SK-N-SH (cell line): ENCODE measurements around the gene MYO9A. TPM values are rescaled to one million over a fixed set of nuclear protein-coding genes. Genes with fewer than 3 reads are reported as not detected.

Experiments
- CTCF ChIA-PET: fragments of 300-600, 350-600 bp; formaldehyde crosslinking; extraction: SDS; loops from one replicate; lab custom pipeline; 2021; lab: Yijun Ruan, JAX
- POLR2A ChIA-PET: fragments of 350-600 bp; sonication (Branson Sonifier 250); formaldehyde crosslinking; extraction: SDS; loops from one replicate; lab custom pipeline; 2020; ENCODE audit warnings: antibody characterized with exemption, inconsistent platforms; lab: Yijun Ruan, JAX
- DNase-seq: peaks from one replicate; pipeline ENCODE4 v3.0.0; 2012
- H2AFZ ChIP-seq: fragments of 200-600 bp; sonication (generic); 2 replicates; pipeline ENCODE4 v1.8.1; 2016; ENCODE audit warnings: antibody characterized with exemption, mild to moderate bottlenecking, low read depth
- H3F3A ChIP-seq: fragments of 200-600 bp; sonication (generic); replicated peaks from 2 replicates; pipeline ENCODE3; 2016; ENCODE audit warnings: antibody characterized with exemption, mild to moderate bottlenecking; ENCODE audit not compliant: insufficient read depth
- H3K27ac ChIP-seq, 2 experiments: fragments of 200-500 bp in 1 of 2; fragments of 200-600 bp in 1 of 2; sonication (Bioruptor generic) in 1 of 2; sonication (generic), shearing (Covaris generic) in 1 of 2; 2 replicates each; pipeline versions ENCODE4 v1.5.1 to v1.6.1; 2014 to 2016; ENCODE audit warnings: low read depth in 2 of 2, inconsistent platforms in 1 of 2, low read length in 1 of 2, mild to moderate bottlenecking in 1 of 2, mixed read lengths in 1 of 2
- H3K27me3 ChIP-seq: fragments of 200-600 bp; sonication (generic), shearing (Covaris generic); 2 replicates; pipeline ENCODE4 v1.6.1; 2016; ENCODE audit warnings: mixed run types; ENCODE audit not compliant: insufficient read depth
- H3K36me3 ChIP-seq, 2 experiments: fragments of 200-500 bp in 1 of 2; fragments of 200-600 bp in 1 of 2; sonication (Bioruptor generic) in 1 of 2; sonication (generic) in 1 of 2; replicated peaks in 1 of 2; 2 replicates each; pipeline versions ENCODE3 to v1.5.1; 2014 to 2016; ENCODE audit warnings: low read length in 1 of 2, mild to moderate bottlenecking in 1 of 2; ENCODE audit not compliant: insufficient read depth in 2 of 2, control insufficient read depth in 1 of 2
- H3K4me1 ChIP-seq, 2 experiments: fragments of 200-500 bp in 1 of 2; fragments of 200-600 bp in 1 of 2; sonication (Bioruptor generic) in 1 of 2; sonication (generic), shearing (Covaris generic) in 1 of 2; 2 replicates each; pipeline versions ENCODE4 v1.5.1 to v1.6.1; 2014 to 2016; ENCODE audit warnings: low read depth in 1 of 2, low read length in 1 of 2, mixed run types in 1 of 2; ENCODE audit not compliant: insufficient read depth in 2 of 2, control insufficient read depth in 1 of 2
- H3K4me2 ChIP-seq: fragments of 200-600 bp; sonication (generic), shearing (Covaris generic); 2 replicates; pipeline ENCODE4 v1.6.1; 2017; ENCODE audit warnings: mixed run types
- H3K4me3 ChIP-seq, 2 experiments: fragments of 200-500 bp in 1 of 2; fragments of 200-600 bp in 1 of 2; sonication (Bioruptor generic) in 1 of 2; sonication (generic), shearing (Covaris generic) in 1 of 2; 2 replicates each; pipeline versions ENCODE4 v1.5.1 to v1.8.1; 2014 to 2016; ENCODE audit warnings: low read depth in 2 of 2, inconsistent platforms in 1 of 2, low read length in 1 of 2, mild to moderate bottlenecking in 1 of 2, mixed read lengths in 1 of 2, moderate library complexity in 1 of 2
- H3K79me2 ChIP-seq: fragments of 200-600 bp; sonication (generic); 2 replicates; pipeline ENCODE4 v1.8.1; 2017; ENCODE audit warnings: mild to moderate bottlenecking; ENCODE audit not compliant: insufficient read depth
- H3K9ac ChIP-seq: fragments of 200-600 bp; sonication (generic); 2 replicates; pipeline ENCODE4 v1.6.1; 2017; ENCODE audit warnings: mixed run types
- H3K9me2 ChIP-seq: fragments of 200-600 bp; sonication (generic); 2 replicates; pipeline ENCODE4 v1.6.1; 2017; ENCODE audit warnings: mixed run types
- H3K9me3 ChIP-seq: fragments of 200-600 bp; sonication (generic); 2 replicates; pipeline ENCODE4 v1.6.1; 2017; ENCODE audit warnings: mixed run types, mild to moderate bottlenecking, moderate library complexity
- H4K20me1 ChIP-seq: fragments of 200-600 bp; sonication (generic); 2 replicates; pipeline ENCODE4 v1.6.1; 2017; ENCODE audit warnings: mild to moderate bottlenecking, mixed run types; ENCODE audit not compliant: insufficient read depth
- CHD2 ChIP-seq: fragments of 150-350 bp; IDR thresholded peaks from 2 replicates; pipeline ENCODE4 v1.6.1; 2018; ENCODE audit warnings: low read length; ENCODE audit not compliant: partially characterized antibody
- CTCF ChIP-seq: fragments of 200-600 bp; sonication (generic); IDR thresholded peaks from 2 replicates; pipeline ENCODE4 v1.6.1; 2017; ENCODE audit warnings: antibody characterized with exemption, mild to moderate bottlenecking, moderate library complexity
- EZH2phosphoT487 ChIP-seq: fragments of 200-600 bp; sonication (generic); IDR thresholded peaks from 2 replicates; pipeline ENCODE4 v1.6.1; 2017; ENCODE audit warnings: low read depth, mixed run types, mild to moderate bottlenecking, antibody characterized with exemption, moderate library complexity, borderline replicate concordance
- FOSL2 ChIP-seq: IDR thresholded peaks from 2 replicates; pipeline ENCODE4 v1.4.0; 2012; ENCODE audit warnings: low read depth, mild to moderate bottlenecking, moderate library complexity, borderline replicate concordance
- FOXJ3 ChIP-seq: sonication (generic); formaldehyde crosslinking; IDR thresholded peaks from 2 replicates; pipeline ENCODE4 v1.5.1; 2020; ENCODE audit warnings: mild to moderate bottlenecking, missing genetic modification reagents
- FOXM1 ChIP-seq: IDR thresholded peaks from 2 replicates; pipeline ENCODE4 v1.4.0; 2012; ENCODE audit warnings: low read depth, mild to moderate bottlenecking
- GATA2 ChIP-seq: sonication (generic); formaldehyde crosslinking; IDR thresholded peaks from 2 replicates; pipeline ENCODE4 v1.5.0; 2020; ENCODE audit warnings: mild to moderate bottlenecking, missing genetic modification reagents
- JUND ChIP-seq: IDR thresholded peaks from 2 replicates; pipeline ENCODE4 v1.4.0; 2012
- MEF2A ChIP-seq: IDR thresholded peaks from 2 replicates; pipeline ENCODE4 v1.4.0; 2012; ENCODE audit warnings: low read depth, borderline replicate concordance
- NFIC ChIP-seq: IDR thresholded peaks from 2 replicates; pipeline ENCODE4 v1.4.0; 2012; ENCODE audit warnings: borderline replicate concordance
- NRF1 ChIP-seq: IDR thresholded peaks from 2 replicates; pipeline ENCODE4 v1.6.1; 2012; ENCODE audit warnings: low read depth, mild to moderate bottlenecking, low read length
- RAD21 ChIP-seq: IDR thresholded peaks from 2 replicates; pipeline ENCODE4 v1.6.1; 2012; ENCODE audit warnings: mild to moderate bottlenecking, low read length
- RCOR1 ChIP-seq: fragments of 150-350 bp; IDR thresholded peaks from 2 replicates; pipeline ENCODE4 v1.6.1; 2017; ENCODE audit warnings: antibody characterized with exemption, low read length
- RFX5 ChIP-seq: IDR thresholded peaks from 2 replicates; pipeline ENCODE4 v1.6.1; 2012; ENCODE audit warnings: mild to moderate bottlenecking, improper control_type of control experiment, low read length
- SIN3A ChIP-seq: IDR thresholded peaks from 2 replicates; pipeline ENCODE4 v1.6.1; 2012; ENCODE audit warnings: low read depth, mild to moderate bottlenecking, low read length, moderate library complexity, borderline replicate concordance
- SMC3 ChIP-seq: IDR thresholded peaks from 2 replicates; pipeline ENCODE4 v1.6.1; 2012; ENCODE audit warnings: low read depth, low read length, improper control_type of control experiment
- TAF1 ChIP-seq: IDR thresholded peaks from 2 replicates; pipeline ENCODE4 v1.6.1; 2012; ENCODE audit warnings: low read depth, mild to moderate bottlenecking, low read length, moderate library complexity, borderline replicate concordance
- TCF12 ChIP-seq: IDR thresholded peaks from 2 replicates; pipeline ENCODE4 v1.4.0; 2012
- YY1 ChIP-seq: IDR thresholded peaks from 2 replicates; pipeline ENCODE4 v1.4.0; 2012; ENCODE audit warnings: low read depth, mild to moderate bottlenecking
- WGBS: methylation state at CpG from one replicate; pipeline ENCODE4 v1.1.6; 2017; ENCODE audit warnings: low lambda C conversion rate; 5-methylcytosine and 5-hydroxymethylcytosine counted together
- polyA plus RNA-seq, 3 experiments: library from polyadenylated mRNA; depleted of rRNA; stranded (reverse); fragments of >200 nt; gene quantifications; 2 replicates each; pipeline ENCODE4 v1.2.3, GENCODE V29; 2012
- TF ChIP-seq, protein P1 (sequence below): IDR thresholded peaks from 2 replicates; pipeline ENCODE4 v1.4.0; 2012; ENCODE audit warnings: low read depth, borderline replicate concordance
- TF ChIP-seq, protein P2 (sequence below): fragments of 150-350 bp; IDR thresholded peaks from 2 replicates; pipeline ENCODE4 v1.6.1; 2017; ENCODE audit warnings: antibody characterized with exemption, low read length, low read depth, borderline replicate concordance

Gene MYO9A
- polyA plus RNA-seq, 1 of the 3 experiments (the other 2 are of a cell fraction): 4.1 TPM

DNA sequence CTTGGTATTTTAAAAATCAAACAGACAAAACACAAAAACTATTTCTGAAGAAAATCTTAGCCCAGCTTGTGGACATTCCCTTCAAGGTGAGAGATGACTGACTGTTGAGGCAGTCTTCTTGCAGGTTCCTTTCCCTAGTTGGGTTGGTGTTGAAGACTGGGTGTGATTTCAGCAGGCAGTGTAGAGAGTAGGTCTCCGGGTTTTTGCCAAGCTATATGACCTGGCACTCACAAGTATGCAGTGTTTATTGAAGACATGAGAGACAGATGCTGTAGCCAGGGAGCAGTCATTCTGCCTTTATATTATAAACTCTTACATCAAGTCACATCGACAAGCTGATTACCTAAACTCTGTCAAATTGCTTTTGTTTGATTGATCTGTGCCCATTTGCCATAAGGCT lies 17.8 kb upstream of the MYO9A start:
- no peak overlapping the region for H3K27ac ChIP-seq
- TF ChIP-seq JUND (no peak), GATA2 (CRISPR knock-in tag) (no peak), FOXJ3 (CRISPR knock-in tag) (no peak), RCOR1 (no peak), NFIC (no peak), CTCF (no peak), EZH2phosphoT487 (no peak), MEF2A (no peak), FOXM1 (no peak), SMC3 (no peak), TCF12 (no peak)
- TF ChIP-seq, protein P1, sequence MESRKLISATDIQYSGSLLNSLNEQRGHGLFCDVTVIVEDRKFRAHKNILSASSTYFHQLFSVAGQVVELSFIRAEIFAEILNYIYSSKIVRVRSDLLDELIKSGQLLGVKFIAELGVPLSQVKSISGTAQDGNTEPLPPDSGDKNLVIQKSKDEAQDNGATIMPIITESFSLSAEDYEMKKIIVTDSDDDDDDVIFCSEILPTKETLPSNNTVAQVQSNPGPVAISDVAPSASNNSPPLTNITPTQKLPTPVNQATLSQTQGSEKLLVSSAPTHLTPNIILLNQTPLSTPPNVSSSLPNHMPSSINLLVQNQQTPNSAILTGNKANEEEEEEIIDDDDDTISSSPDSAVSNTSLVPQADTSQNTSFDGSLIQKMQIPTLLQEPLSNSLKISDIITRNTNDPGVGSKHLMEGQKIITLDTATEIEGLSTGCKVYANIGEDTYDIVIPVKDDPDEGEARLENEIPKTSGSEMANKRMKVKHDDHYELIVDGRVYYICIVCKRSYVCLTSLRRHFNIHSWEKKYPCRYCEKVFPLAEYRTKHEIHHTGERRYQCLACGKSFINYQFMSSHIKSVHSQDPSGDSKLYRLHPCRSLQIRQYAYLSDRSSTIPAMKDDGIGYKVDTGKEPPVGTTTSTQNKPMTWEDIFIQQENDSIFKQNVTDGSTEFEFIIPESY: no peak
- TF ChIP-seq, all 33 proteins: peak for 0
- POLR2A ChIA-PET: no interaction called here
- 55% methylated on average over 2 of the region's 2 CpGs for WGBS
- no peaks in the 10 kb centered on the region for H3F3A ChIP-seq
- no peak overlapping the region for H3K4me3 ChIP-seq
- H3K9me2 ChIP-seq: no peaks in the 10 kb centered on the region
- no peak overlapping the region for H3K4me2 ChIP-seq
- no peaks in the 10 kb centered on the region for H3K79me2 ChIP-seq
- H3K4me1 ChIP-seq: no peaks in the 10 kb centered on the region
- H3K36me3 ChIP-seq: no peaks in the 10 kb centered on the region
- CTCF ChIA-PET: interaction anchor here (1.2 to 1.5 kb wide), 2 partner anchors 20 to 334 kb away, joined by 3 to 6 read pairs; no protein-coding TSS in a partner anchor
- no peaks in the 10 kb centered on the region for H4K20me1 ChIP-seq
- H3K9me3 ChIP-seq: no peaks in the 10 kb centered on the region
- no peak for DNase-seq
- H3K27me3 ChIP-seq: no peaks in the 10 kb centered on the region
- H3K9ac ChIP-seq: no peak overlapping the region
- H2AFZ ChIP-seq: no peak overlapping the region

DNA sequence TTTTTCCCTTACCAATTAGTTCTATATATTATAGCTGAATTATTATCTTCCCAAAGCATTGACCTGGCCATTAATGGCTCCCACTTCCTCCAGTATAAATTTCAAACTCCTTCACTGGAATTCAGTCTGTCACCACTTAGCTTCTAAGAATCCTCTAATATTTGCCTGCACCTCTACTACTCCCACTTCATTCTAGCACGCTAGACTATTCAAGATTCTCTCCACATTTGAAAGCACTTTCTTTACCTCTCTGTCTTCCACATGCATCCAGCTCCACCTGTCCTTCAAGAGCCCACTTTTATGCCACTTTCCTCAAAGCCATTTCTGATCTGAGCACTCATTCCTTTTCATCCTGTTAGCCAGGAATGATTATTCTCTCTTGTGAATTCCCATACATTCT lies 15.3 kb upstream of the MYO9A start:
- H3F3A ChIP-seq: no peaks in the 10 kb centered on the region
- H3K36me3 ChIP-seq: no peaks in the 10 kb centered on the region
- no peak for DNase-seq
- H3K4me1 ChIP-seq: no peaks in the 10 kb centered on the region
- H3K9me3 ChIP-seq: no peaks in the 10 kb centered on the region
- 82% methylated on average over 1 of the region's 1 CpG for WGBS
- H3K27me3 ChIP-seq: no peaks in the 10 kb centered on the region
- H2AFZ ChIP-seq: no peak overlapping the region
- CTCF ChIA-PET: interaction anchor here (2.2 kb wide), 1 partner anchor 23 kb away, joined by 6 read pairs; no protein-coding TSS in a partner anchor
- POLR2A ChIA-PET: no interaction called here
- H3K9ac ChIP-seq: no peak overlapping the region
- no peak overlapping the region for H3K4me3 ChIP-seq
- H3K4me2 ChIP-seq: no peak overlapping the region
- no peaks in the 10 kb centered on the region for H3K79me2 ChIP-seq
- no peaks in the 10 kb centered on the region for H4K20me1 ChIP-seq
- H3K9me2 ChIP-seq: no peaks in the 10 kb centered on the region
- H3K27ac ChIP-seq: no peak overlapping the region
- no peak for TF ChIP-seq JUND
- no peak for TF ChIP-seq NRF1
- TF ChIP-seq NFIC: no peak
- TF ChIP-seq YY1: no peak
- no peak for TF ChIP-seq SIN3A
- TF ChIP-seq TAF1: no peak
- no peak for TF ChIP-seq SMC3
- TF ChIP-seq FOXM1: no peak
- no peak for TF ChIP-seq RAD21
- TF ChIP-seq FOSL2: no peak
- no peak for TF ChIP-seq RFX5
- TF ChIP-seq, protein P2, sequence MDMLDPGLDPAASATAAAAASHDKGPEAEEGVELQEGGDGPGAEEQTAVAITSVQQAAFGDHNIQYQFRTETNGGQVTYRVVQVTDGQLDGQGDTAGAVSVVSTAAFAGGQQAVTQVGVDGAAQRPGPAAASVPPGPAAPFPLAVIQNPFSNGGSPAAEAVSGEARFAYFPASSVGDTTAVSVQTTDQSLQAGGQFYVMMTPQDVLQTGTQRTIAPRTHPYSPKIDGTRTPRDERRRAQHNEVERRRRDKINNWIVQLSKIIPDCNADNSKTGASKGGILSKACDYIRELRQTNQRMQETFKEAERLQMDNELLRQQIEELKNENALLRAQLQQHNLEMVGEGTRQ: no peak
- TF ChIP-seq CTCF: no peak
- no peak for TF ChIP-seq CHD2
